Sigmoid colon (tissue), 4 donors: ENCODE results near the gene CD36.

Experiments used
- CTCF ChIP-seq, 4 experiments: fragments of 450-650 bp in 3 of 4; fragments of 200-600 bp in 1 of 4; IDR thresholded peaks; one replicate each; pipeline ENCODE4 v1.5.1; 2016 to 2019; ENCODE audit warnings: antibody characterized with exemption in 4 of 4, mild to moderate bottlenecking in 3 of 4, moderate library complexity in 2 of 4
- POLR2AphosphoS5 ChIP-seq, 4 donors: sonication (generic); formaldehyde crosslinking; IDR thresholded peaks; one replicate each; pipeline ENCODE4 v1.6.1; 2017; ENCODE audit warnings: antibody characterized with exemption in 4 of 4

- TF ChIP-seq POLR2AphosphoS5 (IDR thresholded peaks at IDR 0.05): no peak
- no peak for TF ChIP-seq CTCF (IDR thresholded peaks at IDR 0.05)
Measured at GRCh38 chr7:80629023-80629422, 9.4 kb upstream of the CD36 start.
